Endothelial cell of umbilical vein (primary cell): ENCODE data around the gene FAM193B. TPM values are rescaled to one million over a fixed set of nuclear protein-coding genes. Genes with fewer than 3 reads are reported as not detected.

Experiments used
- Bru-seq: library from RNA; stranded (reverse); fragments of 400-500 nt; gene quantifications from one replicate; lab custom pipeline; 2021; lab: Mats Ljungman, UMichigan
- BruChase-seq, 2 experiments: library from RNA; stranded (reverse); fragments of 400-500 nt; gene quantifications; one replicate each; lab custom pipeline; 2021; lab: Mats Ljungman, UMichigan
- BruUV-seq: library from RNA; stranded (reverse); fragments of 400-500 nt; replicated peaks from 2 replicates; lab custom pipeline; 2021; lab: Mats Ljungman, UMichigan
- CTCF ChIA-PET: fragments of 300-600, 350-600 bp; sonication (Branson Sonifier 250); formaldehyde crosslinking; loops from one replicate; lab custom pipeline; 2021; ENCODE audit warnings: antibody characterized with exemption, inconsistent platforms; lab: Charles Lee
- POLR2A ChIA-PET: fragments of 300-600, 350-600 bp; sonication (Branson Sonifier 250); formaldehyde crosslinking; loops from one replicate; lab custom pipeline; 2021; ENCODE audit warnings: antibody characterized with exemption, inconsistent platforms; lab: Charles Lee
- DNase-seq: peaks from one replicate; pipeline ENCODE4 v3.0.0-alpha.2; 2011; ENCODE audit warnings: low read depth, low spot score
- FAIRE-seq: peaks from 2 replicates; lab custom pipeline; 2011; peaks lifted over from hg19 to GRCh38; lab: Jason Lieb, UNC
- H2AFZ ChIP-seq: 2 replicates; pipeline ENCODE4 v1.6.0; 2012; ENCODE audit warnings: low read depth, low read length, control low read depth, inconsistent platforms
- H3K27ac ChIP-seq: 2 replicates; pipeline ENCODE4 v1.5.1; 2011; ENCODE audit warnings: low read depth, mild to moderate bottlenecking, control low read depth, low read length, moderate library complexity; ENCODE audit not compliant: insufficient read depth
- H3K27me3 ChIP-seq, 2 experiments: 2 replicates each; pipeline versions ENCODE4 v1.6.0 to v1.6.1; 2011; ENCODE audit warnings: low read length in 2 of 2, mixed read lengths in 1 of 2; ENCODE audit not compliant: control insufficient read depth in 2 of 2, insufficient read depth in 2 of 2
- H3K36me3 ChIP-seq, 2 experiments: 2 replicates in 1 of 2; 3 replicates in 1 of 2; pipeline ENCODE4 v1.5.1; 2011; ENCODE audit warnings: low read length in 2 of 2, mild to moderate bottlenecking in 1 of 2, moderate library complexity in 1 of 2; ENCODE audit not compliant: control insufficient read depth in 2 of 2, insufficient read depth in 2 of 2; ENCODE audit errors: extremely low read depth in 1 of 2
- H3K4me1 ChIP-seq: 3 replicates; pipeline ENCODE4 v1.5.1; 2011; ENCODE audit warnings: mild to moderate bottlenecking, low read length; ENCODE audit not compliant: control insufficient read depth, insufficient read depth; ENCODE audit errors: extremely low read depth
- H3K4me2 ChIP-seq: 2 replicates; pipeline ENCODE4 v1.6.1; 2011; ENCODE audit warnings: low read length, control low read depth, mixed read lengths; ENCODE audit not compliant: insufficient read depth
- H3K4me3 ChIP-seq, 3 experiments: fragments of 200-600 bp in 1 of 3; sonication (generic), shearing (Covaris generic) in 1 of 3; replicated peaks in 1 of 3; 2 replicates each; pipeline ENCODE4 v1.5.1; 2011 to 2016; ENCODE audit warnings: control low read depth in 3 of 3, low read length in 3 of 3, mild to moderate bottlenecking in 2 of 3, inconsistent platforms in 1 of 3, low read depth in 1 of 3, moderate library complexity in 1 of 3; ENCODE audit not compliant: insufficient read depth in 1 of 3
- H3K79me2 ChIP-seq: 2 replicates; pipeline ENCODE4 v1.6.0; 2012; ENCODE audit warnings: low read length, inconsistent platforms; ENCODE audit not compliant: control insufficient read depth, insufficient read depth
- H3K9ac ChIP-seq: replicated peaks from 2 replicates; pipeline ENCODE3; 2011; ENCODE audit warnings: low read length, control low read depth; ENCODE audit not compliant: insufficient read depth; ENCODE audit errors: extremely low read depth
- H3K9me1 ChIP-seq: replicated peaks from 3 replicates; pipeline ENCODE4 v1.6.0; 2011; ENCODE audit warnings: mild to moderate bottlenecking, low read length; ENCODE audit not compliant: control insufficient read depth, insufficient read depth; ENCODE audit errors: extremely low read depth
- H3K9me3 ChIP-seq: replicated peaks from 2 replicates; pipeline ENCODE4 v1.5.1; 2012; ENCODE audit warnings: low read length, inconsistent platforms; ENCODE audit not compliant: control insufficient read depth, insufficient read depth
- H4K20me1 ChIP-seq: replicated peaks from 2 replicates; pipeline ENCODE3; 2011; ENCODE audit warnings: mild to moderate bottlenecking, low read length; ENCODE audit not compliant: control insufficient read depth, insufficient read depth; ENCODE audit errors: extremely low read depth
- POLR2AphosphoS5 ChIP-seq: IDR thresholded peaks from 2 replicates; pipeline ENCODE4 v1.6.1; 2012; ENCODE audit warnings: low read depth, mild to moderate bottlenecking, control low read depth, low read length, moderate library complexity; ENCODE audit not compliant: insufficient read depth
- dilution Hi-C: fragments of 300-500 bp; cut with MboI; formaldehyde crosslinking; loops from one replicate; pipeline ENCODE4 v1.15.0; 2019; ENCODE audit warnings: low sequenced_read_pairs; ENCODE audit not compliant: extremely low pct_ligation_motif_present
- intact Hi-C: fragments of 100-400 bp; cut with micrococcal nuclease; formaldehyde crosslinking; loops from one replicate; pipeline ENCODE4 v1.10.0; 2022
- long read RNA-seq: library from polyadenylated mRNA; stranded (forward); transcript quantifications from one replicate; pipeline ENCODE4 v2.0.0, GENCODE V29; 2021
- polyA minus RNA-seq, 3 experiments: library from RNA; depleted of rRNA, polyadenylated mRNA; stranded (reverse); fragments of >200 nt; gene quantifications; 1 replicate in 1 of 3; 2 replicates in 2 of 3; pipeline ENCODE4 v1.2.3, GENCODE V29; 2011
- polyA plus RNA-seq, 4 experiments: library from polyadenylated mRNA; depleted of rRNA in 3 of 4; stranded (reverse) in 3 of 4; unstranded in 1 of 4; fragments of >200 nt; gene quantifications; 2 replicates each; pipeline versions ENCODE4 v1.2.1 to v1.2.3, GENCODE V29; 2011 to 2012; ENCODE audit warnings: missing spikeins in 1 of 4
- total RNA-seq: library from RNA; stranded (reverse); gene quantifications from 2 replicates; pipeline ENCODE4 v1.2.3, GENCODE V29; 2021
- TF ChIP-seq, protein P1 (sequence below), 2 donors: IDR thresholded peaks; 1 replicate in 1 of 2; 2 replicates in 1 of 2; pipeline ENCODE4 v1.5.1; 2011; ENCODE audit warnings: low read length in 2 of 2, mild to moderate bottlenecking in 2 of 2, moderate library complexity in 2 of 2, control low read depth in 1 of 2, inconsistent platforms in 1 of 2, low read depth in 1 of 2; ENCODE audit not compliant: insufficient read depth in 1 of 2; ENCODE audit errors: extremely low read depth in 1 of 2

The FAM193B gene
- total RNA-seq, result 73.6 and 75.7 TPM in 2 replicates
- polyA plus RNA-seq, result 57.9 and 60.8 TPM in 2 replicates
- 17.7 and 27.3 TPM in 2 replicates for polyA plus RNA-seq (2011; cell fraction: cytosol; rRNA removed)
- polyA plus RNA-seq (2011; cell fraction: nucleus; rRNA removed), result 294 and 316 TPM in 2 replicates
- polyA plus RNA-seq (2012), result 70.0 and 90.9 TPM in 2 replicates
- 24.9 and 32.1 TPM in 2 replicates for polyA minus RNA-seq
- polyA minus RNA-seq (2011; cell fraction: cytosol; rRNA and poly(A)+ RNA removed), result 17.0 TPM
- 37.1 and 55.9 TPM in 2 replicates for polyA minus RNA-seq (2011; cell fraction: nucleus; rRNA and poly(A)+ RNA removed)
- Bru-seq, nascent RNA, result percentile 77 among the genes with signal in this experiment
- percentile 76 among the genes with signal in this experiment for BruChase-seq, experiment 1, labeled RNA remaining after a 6-hour chase
- percentile 88 among the genes with signal in this experiment for BruChase-seq, experiment 2, labeled RNA remaining after a 2-hour chase
- long read RNA-seq, partial matches to known transcripts, result 11 of 55 reads
- long read RNA-seq, other reads (novel, unspliced or antisense), result 40 of 55 reads

DNA sequence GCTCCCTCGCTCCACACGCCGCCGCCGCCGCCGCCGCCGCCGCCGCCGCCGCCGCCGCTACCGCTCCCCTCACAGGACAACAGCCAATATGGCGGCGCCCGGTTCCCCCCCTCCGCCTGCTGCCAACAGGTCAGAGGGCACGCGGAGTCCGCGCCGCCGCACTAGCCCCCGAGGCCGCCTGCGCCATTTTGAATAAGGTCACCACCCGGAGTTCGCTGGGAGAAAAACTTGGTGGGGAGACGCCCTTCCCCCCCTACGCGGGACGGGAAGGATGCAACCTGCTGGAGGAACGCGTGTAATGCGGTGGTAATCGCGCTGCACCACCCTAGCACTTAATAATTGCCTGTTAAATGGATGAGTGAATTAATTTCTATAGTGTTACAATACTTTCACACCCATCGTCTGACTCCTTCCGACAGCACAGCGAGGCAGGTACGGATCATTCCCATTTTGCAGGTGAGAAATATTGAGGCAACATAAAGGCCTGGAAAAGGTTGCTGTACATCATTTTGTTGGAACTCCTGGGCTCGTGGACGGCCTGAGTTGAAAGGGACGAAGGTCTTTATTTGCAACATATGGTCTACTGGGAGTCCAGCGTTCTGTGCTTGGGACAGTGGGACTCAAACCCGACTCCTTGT is at the start of gene FAM193B:
FAM193B (minus strand) TSS at position 90 of the 638 bp plus-strand sequence. CDS start 105 bp downstream, outside the sequence.
- intact Hi-C loops, result loop anchor here (1.0 to 5.0 kb wide), 2 partner anchors 37 to 38 kb away; partner anchors contain the start of gene TMED9

More for the DNA sequence above, at the start of gene FAM193B:
- dilution Hi-C loops, result no loop called here
- Histone ChIP-seq H3K27ac (no peak within 1 kb of the TSS), H3K27me3 (peaks cover 0 to 5% of the 10 kb centered on the region in 2 experiments), H2AFZ (peak within 1 kb of the TSS; percentile 67), H3K9ac (peak within 1 kb of the TSS; percentile 51), H3K36me3 (peaks cover 0 to 3% of the 10 kb centered on the region in 2 experiments), H4K20me1 (no peaks in the 10 kb centered on the region), H3K4me3 (peak within 1 kb of the TSS; percentile 54 to 84 (median 60)), H3K79me2 (peaks cover 36% of the 10 kb centered on the region), H3K9me3 (no peaks in the 10 kb centered on the region), H3K4me1 (peaks cover 8% of the 10 kb centered on the region), H3K9me1 (no peaks in the 10 kb centered on the region), H3K4me2 (peak within 1 kb of the TSS; percentile 65)
- BruUV-seq, result no TSS peak
- DNase-seq, result peak; percentile 89
- POLR2A ChIA-PET, result no interaction called here
- CTCF ChIA-PET, result no interaction called here
- TF ChIP-seq, protein P1, sequence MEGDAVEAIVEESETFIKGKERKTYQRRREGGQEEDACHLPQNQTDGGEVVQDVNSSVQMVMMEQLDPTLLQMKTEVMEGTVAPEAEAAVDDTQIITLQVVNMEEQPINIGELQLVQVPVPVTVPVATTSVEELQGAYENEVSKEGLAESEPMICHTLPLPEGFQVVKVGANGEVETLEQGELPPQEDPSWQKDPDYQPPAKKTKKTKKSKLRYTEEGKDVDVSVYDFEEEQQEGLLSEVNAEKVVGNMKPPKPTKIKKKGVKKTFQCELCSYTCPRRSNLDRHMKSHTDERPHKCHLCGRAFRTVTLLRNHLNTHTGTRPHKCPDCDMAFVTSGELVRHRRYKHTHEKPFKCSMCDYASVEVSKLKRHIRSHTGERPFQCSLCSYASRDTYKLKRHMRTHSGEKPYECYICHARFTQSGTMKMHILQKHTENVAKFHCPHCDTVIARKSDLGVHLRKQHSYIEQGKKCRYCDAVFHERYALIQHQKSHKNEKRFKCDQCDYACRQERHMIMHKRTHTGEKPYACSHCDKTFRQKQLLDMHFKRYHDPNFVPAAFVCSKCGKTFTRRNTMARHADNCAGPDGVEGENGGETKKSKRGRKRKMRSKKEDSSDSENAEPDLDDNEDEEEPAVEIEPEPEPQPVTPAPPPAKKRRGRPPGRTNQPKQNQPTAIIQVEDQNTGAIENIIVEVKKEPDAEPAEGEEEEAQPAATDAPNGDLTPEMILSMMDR (IDR thresholded peaks at IDR 0.05; ENCODE audit: extremely low read depth in 1 of 2, insufficient read depth in 1 of 2, low read depth in 1 of 2, low read length in 2 of 2), result peak; percentile 5 to 7
- TF ChIP-seq POLR2AphosphoS5, result no peak
- peak; percentile 55 for FAIRE-seq
